ENCODE data around the gene CSMD2. TPM values are rescaled to one million over a fixed set of nuclear protein-coding genes. Genes with fewer than 3 reads are reported as not detected.

The CSMD2 gene
- total and polyA plus RNA-seq, 8 donors: 0.20 to 0.81 (median 0.47) TPM

- Histone ChIP-seq H3K27ac (no peak within 1 kb of the TSS), H3K27me3 (peaks cover 30 to 85% of the 10 kb centered on the region in 2 donors), H3K4me3 (no peak within 1 kb of the TSS), H3K36me3 (no peaks in the 10 kb centered on the region), H3K9me3 (no peaks in the 10 kb centered on the region), H3K4me1 (no peaks in the 10 kb centered on the region)
- no peak for TF ChIP-seq CTCF (IDR thresholded peaks at IDR 0.05)
- no peak for DNase-seq
- no peak for ATAC-seq
- intact Hi-C loops (cut with DNase I): no loop called here
Measured at GRCh38 chr1:34176830-34177603, 12.0 kb upstream of the CSMD2 start, which contains the start of gene C1orf94. C1orf94 (plus strand) TSS chr1:34176907; CDS start chr1:34177790, 883 bp downstream.

- no peak for ATAC-seq
- no peak overlapping the region for H3K4me3 ChIP-seq
Measured at GRCh38 chr1:34175744-34176143, 10.7 kb upstream of the CSMD2 start.

GRCh38 chr1:34167389-34167788, 2.4 kb upstream of the CSMD2 start:
- no peak for DNase-seq
- H3K36me3 ChIP-seq: no peaks in the 10 kb centered on the region
- H3K9me3 ChIP-seq: no peaks in the 10 kb centered on the region
- no peak for TF ChIP-seq CTCF (IDR thresholded peaks at IDR 0.05)
- intact Hi-C loops (cut with DNase I): no loop called here
- peaks cover 44 to 99% of the 10 kb centered on the region in 2 donors for H3K27me3 ChIP-seq
- ATAC-seq: no peak
- no peak overlapping the region for H3K27ac ChIP-seq
- H3K4me1 ChIP-seq: peaks cover 11 to 33% of the 10 kb centered on the region in 2 donors
- H3K4me3 ChIP-seq: no peak overlapping the region

More at GRCh38 chr1:34175744-34176143, 10.7 kb upstream of the CSMD2 start:
- DNase-seq: no peak
- no peak for TF ChIP-seq CTCF (IDR thresholded peaks at IDR 0.05)
- intact Hi-C loops (cut with DNase I): no loop called here
- H3K36me3 ChIP-seq: no peaks in the 10 kb centered on the region
- peaks cover 30 to 93% of the 10 kb centered on the region in 2 donors for H3K27me3 ChIP-seq
- H3K27ac ChIP-seq: no peak overlapping the region
- no peaks in the 10 kb centered on the region for H3K9me3 ChIP-seq
- no peaks in the 10 kb centered on the region for H3K4me1 ChIP-seq

GRCh38 chr1:34166625-34167361, 1.8 kb upstream of the CSMD2 start:
- intact Hi-C loops (cut with DNase I): no loop called here

More at GRCh38 chr1:34166625-34167361, 1.8 kb upstream of the CSMD2 start:
- Histone ChIP-seq H3K4me1 (peaks cover 11 to 33% of the 10 kb centered on the region in 2 donors), H3K9me3 (no peaks in the 10 kb centered on the region), H3K27ac (no peak overlapping the region), H3K27me3 (peaks cover 44 to 99% of the 10 kb centered on the region in 2 donors), H3K36me3 (no peaks in the 10 kb centered on the region), H3K4me3 (no peak overlapping the region)
- ATAC-seq (no peak), DNase-seq (no peak)
- no peak for TF ChIP-seq CTCF (IDR thresholded peaks at IDR 0.05)
